Measurements from ENCODE around the gene MYO18A. TPM values are rescaled to one million over a fixed set of nuclear protein-coding genes. Genes with fewer than 3 reads are reported as not detected.

Gene MYO18A
- total and polyA plus RNA-seq, 11 donors = 83.5 to 340 (median 300) TPM

GRCh38 chr17:29190039-29190438 is 9.8 kb upstream of the MYO18A start:
- 68 to 90% (median 88%) methylated on average over 2 of the region's 2 CpGs for WGBS, 4 donors
- DNase-seq = no peak
- Histone ChIP-seq H3K4me3 (no peak overlapping the region), H3K27me3 (no peaks in the 10 kb centered on the region), H3K36me3 (no peaks in the 10 kb centered on the region), H3K4me1 (peaks cover 0 to 5% (median 0%) of the 10 kb centered on the region in 12 donors), H3K9me3 (no peaks in the 10 kb centered on the region), H3K27ac (no peak overlapping the region)
- TF ChIP-seq CTCF (IDR thresholded peaks at IDR 0.05) (no peak), POLR2A (IDR thresholded peaks at IDR 0.05) (no peak)
- intact Hi-C loops (cut with DNase I) = no loop called here
- ATAC-seq = no peak

- H3K4me1 ChIP-seq = peaks cover 0 to 5% (median 0%) of the 10 kb centered on the region in 12 donors
- H3K27me3 ChIP-seq = no peaks in the 10 kb centered on the region
- no peak overlapping the region for H3K27ac ChIP-seq
- no peak for DNase-seq
- no peaks in the 10 kb centered on the region for H3K9me3 ChIP-seq
- TF ChIP-seq POLR2A (IDR thresholded peaks at IDR 0.05) (no peak), CTCF (IDR thresholded peaks at IDR 0.05) (no peak)
- WGBS, 4 donors = 82 to 92% (median 89%) methylated on average over 2 of the region's 2 CpGs
- no peak overlapping the region for H3K4me3 ChIP-seq
- intact Hi-C loops (cut with DNase I) = no loop called here
- no peak for ATAC-seq
- no peaks in the 10 kb centered on the region for H3K36me3 ChIP-seq
Measured at GRCh38 chr17:29189355-29189754, 9.2 kb upstream of the MYO18A start.

- WGBS, 4 donors = 74 to 92% (median 80%) methylated on average over 1 of the region's 1 CpG
- TF ChIP-seq POLR2A (IDR thresholded peaks at IDR 0.05) = no peak
- TF ChIP-seq CTCF (IDR thresholded peaks at IDR 0.05) = no peak
- Histone ChIP-seq H3K27ac (peak overlapping the region in 7 of 12 donors; percentile 84 to 92 (median 88)), H3K4me1 (peaks cover 6 to 48% (median 41%) of the 10 kb centered on the region in 12 donors), H3K27me3 (no peaks in the 10 kb centered on the region), H3K36me3 (no peaks in the 10 kb centered on the region), H3K9me3 (peaks cover 0 to 4% (median 0%) of the 10 kb centered on the region in 12 donors), H3K4me3 (no peak overlapping the region)
- intact Hi-C loops (cut with DNase I) = loop anchor here in 8 of 10 donors (2.0 to 5.0 kb wide), 3 partner anchors 32 to 36 kb away; no protein-coding TSS in a partner anchor
- DNase-seq (no peak), ATAC-seq (no peak)
Measured at GRCh38 chr17:29181226-29181625, 1.0 kb upstream of the MYO18A start.

- DNase-seq = no peak
- peaks cover 6 to 52% (median 46%) of the 10 kb centered on the region in 12 donors for H3K4me1 ChIP-seq
- H3K27ac ChIP-seq = peak overlapping the region; percentile 68 to 95 (median 88)
- no peaks in the 10 kb centered on the region for H3K27me3 ChIP-seq
- peaks cover 0 to 4% (median 0%) of the 10 kb centered on the region in 12 donors for H3K9me3 ChIP-seq
- TF ChIP-seq CTCF (IDR thresholded peaks at IDR 0.05) (no peak), POLR2A (IDR thresholded peaks at IDR 0.05) (no peak)
- H3K36me3 ChIP-seq = no peaks in the 10 kb centered on the region
- intact Hi-C loops (cut with DNase I) = loop anchor here (1.0 to 5.0 kb wide), 4 partner anchors 31 to 37 kb away; no protein-coding TSS in a partner anchor
- peak overlapping the region in 11 of 12 donors; percentile 53 to 87 (median 67) for H3K4me3 ChIP-seq
- ATAC-seq = no peak
- 67 to 94% (median 81%) methylated on average over 3 to 4 of the region's 4 CpGs for WGBS, 4 donors
Measured at GRCh38 chr17:29180788-29181160, 576 bp upstream of the MYO18A start.
